Lung (tissue), 12 donors: Measurements from ENCODE around the gene KPNA4. TPM values are rescaled to one million over a fixed set of nuclear protein-coding genes. Genes with fewer than 3 reads are reported as not detected.
"Not testable (repeated sequence)": the region's sequence is repeated elsewhere in the genome, so short reads cannot be mapped to it uniquely, and the experiment has no call there.

Source experiments
- ATAC-seq: fragments of 200-7000 bp; cut with Tn5 transposase; one replicate; pipeline ENCODE4 v1.9.1; 2020; ENCODE audit warnings: moderate number of reproducible peaks; ENCODE audit not compliant: insufficient read depth, low FRiP score
- DNase-seq, 3 donors: peaks; one replicate each; pipeline ENCODE4 v3.0.0-alpha.2; 2013 to 2017
- H3K27ac ChIP-seq, 2 donors: one replicate each; pipeline ENCODE4 v1.5.1; 2013; ENCODE audit warnings: mild to moderate bottlenecking in 2 of 2, moderate library complexity in 2 of 2, control low read depth in 1 of 2, inconsistent platforms in 1 of 2, low read depth in 1 of 2, low read length in 1 of 2
- H3K27me3 ChIP-seq, 3 donors: one replicate each; pipeline ENCODE4 v1.5.1; 2013; ENCODE audit warnings: low read length in 2 of 3; ENCODE audit not compliant: control insufficient read depth in 3 of 3, insufficient read depth in 3 of 3
- H3K36me3 ChIP-seq, 4 donors: one replicate each; pipeline ENCODE4 v1.5.1; 2013; ENCODE audit warnings: low read length in 4 of 4, mild to moderate bottlenecking in 1 of 4, moderate library complexity in 1 of 4; ENCODE audit not compliant: control insufficient read depth in 4 of 4, insufficient read depth in 4 of 4
- H3K4me1 ChIP-seq, 5 donors: one replicate each; pipeline ENCODE4 v1.5.1; 2013; ENCODE audit warnings: low read length in 5 of 5, mild to moderate bottlenecking in 2 of 5, moderate library complexity in 1 of 5; ENCODE audit not compliant: control insufficient read depth in 5 of 5, insufficient read depth in 5 of 5
- H3K4me3 ChIP-seq: one replicate; pipeline ENCODE4 v1.5.1; 2013; ENCODE audit warnings: mild to moderate bottlenecking, control low read depth, moderate library complexity
- H3K9ac ChIP-seq, 2 donors: one replicate each; pipeline ENCODE4 v1.5.1; 2013; ENCODE audit warnings: low read length in 2 of 2, control low read depth in 1 of 2; ENCODE audit not compliant: insufficient read depth in 1 of 2
- H3K9me3 ChIP-seq, 4 donors: one replicate each; pipeline ENCODE4 v1.5.1; 2013; ENCODE audit warnings: low read length in 3 of 4, mild to moderate bottlenecking in 1 of 4, moderate library complexity in 1 of 4; ENCODE audit not compliant: control insufficient read depth in 4 of 4, insufficient read depth in 3 of 4
- CTCF ChIP-seq: IDR thresholded peaks from 2 replicates; pipeline ENCODE4 v1.5.1; 2012; ENCODE audit warnings: mild to moderate bottlenecking; ENCODE audit errors: control extremely low read depth, extremely low read depth
- WGBS, 2 donors: extraction: QIAGEN DNeasy Blood & Tissue Kit; methylation state at CpG; one replicate each; pipeline ENCODE4 v1.1.7; 2013; 5-methylcytosine and 5-hydroxymethylcytosine counted together
- polyA plus RNA-seq, 2 donors: library from polyadenylated mRNA; stranded (reverse); fragments of 200-250 nt; gene quantifications; one replicate each; pipeline ENCODE4 v1.2.1, GENCODE V29; 2013
- total RNA-seq, 2 donors: library from RNA; depleted of rRNA in 1 of 2; stranded (reverse); fragments of >200 nt in 1 of 2; gene quantifications; one replicate each; pipeline ENCODE4 v1.2.1, GENCODE V29; 2014 to 2021
- donor health status: control.
- donor health status: control.
- donor health status: Bipolar disorder and iron deficiency.
- donor health status: healthy.
- donor health status: DM: yes; HTN: yes; CAD: no.

Gene KPNA4
- total and polyA plus RNA-seq, 4 donors = 12.5 to 35.9 (median 23.5) TPM

- DNase-seq = no peak
- Histone ChIP-seq H3K4me3 (no peak overlapping the region), H3K9me3 (peaks cover 0 to 1% (median 0%) of the 10 kb centered on the region in 4 donors), H3K27ac (no peak overlapping the region), H3K27me3 (no peaks in the 10 kb centered on the region), H3K36me3 (no peaks in the 10 kb centered on the region), H3K4me1 (no peaks in the 10 kb centered on the region), H3K9ac (no peak overlapping the region)
- no peak for TF ChIP-seq CTCF
- 84 to 87% methylated on average over 3 of the region's 3 CpGs for WGBS, 2 donors
- ATAC-seq = no peak
These were observed 45.8 kb upstream of the KPNA4 start for GRCh38 chr3:160611141-160611540.

GRCh38 chr3:160608870-160609269 is 43.5 kb upstream of the KPNA4 start:
- H3K4me3 ChIP-seq = no peak overlapping the region
- DNase-seq (no peak), ATAC-seq (no peak)
- no peaks in the 10 kb centered on the region for H3K27me3 ChIP-seq
- H3K9me3 ChIP-seq = peaks cover 0 to 1% (median 0%) of the 10 kb centered on the region in 4 donors
- no peaks in the 10 kb centered on the region for H3K4me1 ChIP-seq
- H3K36me3 ChIP-seq = peaks cover 0 to 1% (median 0%) of the 10 kb centered on the region in 4 donors
- no peak overlapping the region for H3K27ac ChIP-seq
- no peak overlapping the region for H3K9ac ChIP-seq
- WGBS, 2 donors = 49 to 52% methylated on average over 2 of the region's 2 CpGs
- no peak for TF ChIP-seq CTCF

- no peak overlapping the region for H3K4me3 ChIP-seq
- H3K36me3 ChIP-seq = peaks cover 0 to 1% (median 0%) of the 10 kb centered on the region in 4 donors
- TF ChIP-seq CTCF = no peak
- no peak for DNase-seq
- no peaks in the 10 kb centered on the region for H3K4me1 ChIP-seq
- H3K27me3 ChIP-seq = no peaks in the 10 kb centered on the region
- no peak overlapping the region for H3K27ac ChIP-seq
- ATAC-seq = no peak
- peaks cover 0 to 1% (median 0%) of the 10 kb centered on the region in 4 donors for H3K9me3 ChIP-seq
- WGBS, 2 donors = 73 to 90% methylated on average over 3 of the region's 3 CpGs
- H3K9ac ChIP-seq = no peak overlapping the region
These were observed 42.5 kb upstream of the KPNA4 start for GRCh38 chr3:160607826-160608225.

- ATAC-seq (no peak), DNase-seq (no peak)
- Histone ChIP-seq H3K9ac (no peak overlapping the region), H3K4me3 (no peak overlapping the region), H3K4me1 (no peaks in the 10 kb centered on the region), H3K27me3 (no peaks in the 10 kb centered on the region), H3K27ac (no peak overlapping the region), H3K36me3 (peaks cover 0 to 1% (median 0%) of the 10 kb centered on the region in 4 donors), H3K9me3 (peaks cover 0 to 1% (median 0%) of the 10 kb centered on the region in 4 donors)
- no peak for TF ChIP-seq CTCF
These were observed 39.9 kb upstream of the KPNA4 start for GRCh38 chr3:160605315-160605714.

GRCh38 chr3:160603845-160604244 is 38.5 kb upstream of the KPNA4 start:
- not testable (repeated sequence) for H3K27me3 ChIP-seq, H3K4me1 ChIP-seq, H3K9me3 ChIP-seq, H3K4me3 ChIP-seq, H3K27ac ChIP-seq, ATAC-seq, H3K9ac ChIP-seq, H3K36me3 ChIP-seq, DNase-seq
- WGBS, 2 donors = 85 to 93% methylated on average over 3 of the region's 3 CpGs
